HEK293 (cell line): ENCODE results near the gene ERAP2.
"Not testable (repeated sequence)": the region's sequence is repeated elsewhere in the genome, so short reads cannot be mapped to it uniquely, and the experiment has no call there.

Source experiments
- CTCF ChIA-PET: fragments of 350-600 bp; formaldehyde crosslinking; extraction: SDS; loops from one replicate; lab custom pipeline; 2021; ENCODE audit warnings: antibody characterized with exemption; lab: Yijun Ruan, JAX
- POLR2A ChIA-PET: fragments of 300-600 bp; formaldehyde crosslinking; extraction: SDS; loops from one replicate; lab custom pipeline; 2020; ENCODE audit warnings: antibody characterized with exemption, inconsistent platforms; lab: Yijun Ruan, JAX
- H3K27ac ChIP-seq: fragments of 200-500 bp; sonication (Bioruptor generic); 2 replicates; pipeline ENCODE4 v1.5.1; 2014; ENCODE audit warnings: low read depth, low read length, control low read depth, inconsistent platforms; ENCODE audit errors: extremely low read depth
- H3K36me3 ChIP-seq, 2 experiments: fragments of 200-500 bp in 1 of 2; sonication (Bioruptor generic) in 1 of 2; 1 replicate in 1 of 2; 2 replicates in 1 of 2; pipeline ENCODE4 v1.5.1; 2014 to 2017; ENCODE audit warnings: inconsistent platforms in 2 of 2, low read length in 2 of 2; ENCODE audit not compliant: control insufficient read depth in 2 of 2, insufficient read depth in 1 of 2
- H3K4me1 ChIP-seq: fragments of 200-500 bp; sonication (Bioruptor generic); 2 replicates; pipeline ENCODE4 v1.5.1; 2014; ENCODE audit warnings: mild to moderate bottlenecking, low read length, inconsistent platforms; ENCODE audit not compliant: control insufficient read depth, insufficient read depth
- H3K4me3 ChIP-seq: 2 replicates; pipeline ENCODE4 v1.5.1; 2011; ENCODE audit warnings: low read depth, mild to moderate bottlenecking, control low read depth, low read length, moderate library complexity
- H3K9me3 ChIP-seq: fragments of 200-500 bp; sonication (Bioruptor generic); 2 replicates; pipeline ENCODE4 v1.5.1; 2014; ENCODE audit warnings: low read depth, low read length, inconsistent platforms; ENCODE audit not compliant: control insufficient read depth, insufficient read depth
- INSM2 ChIP-seq: fragments of 450-650 bp; formaldehyde crosslinking; IDR thresholded peaks from 2 replicates; pipeline ENCODE4 v1.5.1; 2016; ENCODE audit warnings: missing biosample characterization, missing genetic modification characterization
- WT1 ChIP-seq: fragments of 450-650 bp; formaldehyde crosslinking; IDR thresholded peaks from 2 replicates; pipeline ENCODE4 v1.5.1; 2016; ENCODE audit warnings: missing biosample characterization, missing genetic modification characterization
- ZBTB10 ChIP-seq: fragments of 450-650 bp; formaldehyde crosslinking; IDR thresholded peaks from 2 replicates; pipeline ENCODE4 v1.5.1; 2016; ENCODE audit warnings: missing biosample characterization, missing genetic modification characterization
- ZBTB7A ChIP-seq: fragments of 450-650 bp; formaldehyde crosslinking; IDR thresholded peaks from 2 replicates; pipeline ENCODE4 v1.5.1; 2016; ENCODE audit warnings: low read depth, missing biosample characterization, missing genetic modification characterization
- ZFP69B ChIP-seq: fragments of 450-650 bp; formaldehyde crosslinking; IDR thresholded peaks from 2 replicates; pipeline ENCODE4 v1.5.1; 2016; ENCODE audit warnings: missing biosample characterization, missing genetic modification characterization
- ZNF114 ChIP-seq: fragments of 450-650 bp; formaldehyde crosslinking; IDR thresholded peaks from 2 replicates; pipeline ENCODE4 v1.5.0; 2017; ENCODE audit warnings: missing biosample characterization, missing genetic modification characterization
- ZNF121 ChIP-seq: fragments of 450-650 bp; formaldehyde crosslinking; IDR thresholded peaks from 2 replicates; pipeline ENCODE4 v1.5.1; 2016; ENCODE audit warnings: missing biosample characterization, missing genetic modification characterization
- ZNF132 ChIP-seq: fragments of 450-650 bp; formaldehyde crosslinking; IDR thresholded peaks from 2 replicates; pipeline ENCODE4 v1.5.1; 2017; ENCODE audit warnings: missing biosample characterization, missing genetic modification characterization, borderline replicate concordance
- ZNF148 ChIP-seq: fragments of 450-650 bp; formaldehyde crosslinking; IDR thresholded peaks from 2 replicates; pipeline ENCODE4 v1.5.0; 2017; ENCODE audit warnings: missing biosample characterization, missing genetic modification characterization, borderline replicate concordance
- ZNF184 ChIP-seq: fragments of 450-650 bp; IDR thresholded peaks from 2 replicates; pipeline ENCODE4 v1.5.1; 2018; ENCODE audit warnings: missing biosample characterization, mild to moderate bottlenecking, missing genetic modification characterization
- ZNF398 ChIP-seq: fragments of 450-650 bp; formaldehyde crosslinking; IDR thresholded peaks from 2 replicates; pipeline ENCODE4 v1.5.1; 2017; ENCODE audit warnings: missing biosample characterization, missing genetic modification characterization
- ZNF529 ChIP-seq: fragments of 450-650 bp; formaldehyde crosslinking; IDR thresholded peaks from 2 replicates; pipeline ENCODE4 v1.5.1; 2017; ENCODE audit warnings: missing genetic modification characterization, missing biosample characterization; ENCODE audit not compliant: insufficient replicate concordance
- ZNF571 ChIP-seq: fragments of 450-650 bp; formaldehyde crosslinking; IDR thresholded peaks from 2 replicates; pipeline ENCODE4 v1.5.0; 2017; ENCODE audit warnings: missing biosample characterization, missing genetic modification characterization
- ZNF623 ChIP-seq: fragments of 450-650 bp; formaldehyde crosslinking; IDR thresholded peaks from 2 replicates; pipeline ENCODE4 v1.5.1; 2016; ENCODE audit warnings: missing biosample characterization, missing genetic modification characterization
- ZNF660 ChIP-seq: fragments of 450-650 bp; IDR thresholded peaks from 2 replicates; pipeline ENCODE4 v1.5.1; 2018; ENCODE audit warnings: missing biosample characterization, mild to moderate bottlenecking, missing genetic modification characterization

Gene ERAP2

GRCh38 chr5:96930589-96930988 is 54.3 kb downstream of the ERAP2 start (continued):
- TF ChIP-seq ZNF398 (tag by site-specific recombination): no peak
- TF ChIP-seq ZNF529 (tag by site-specific recombination): no peak
- no peak for TF ChIP-seq ZNF184 (tag by site-specific recombination)
- TF ChIP-seq ZNF148 (tag by site-specific recombination): no peak
- TF ChIP-seq ZNF660 (tag by site-specific recombination): no peak

GRCh38 chr5:96931037-96931436 is 54.7 kb downstream of the ERAP2 start:
- H3K9me3 ChIP-seq, H3K27ac ChIP-seq, POLR2A ChIA-PET, H3K36me3 ChIP-seq, CTCF ChIA-PET, H3K4me3 ChIP-seq: not testable (repeated sequence)
- peaks cover 13% of the 10 kb centered on the region for H3K4me1 ChIP-seq
- TF ChIP-seq ZNF121 (tag by site-specific recombination): 0 out of 2 replicates have a peak, but pooled peaks have one; percentile 80

GRCh38 chr5:96931605-96932004 is 55.3 kb downstream of the ERAP2 start:
- no peak overlapping the region for H3K4me3 ChIP-seq
- ChIA-PET CTCF (interaction anchor here (1.0 to 1.2 kb wide), 2 partner anchors 63 to 232 kb away, joined by 4 read pairs; no protein-coding TSS in a partner anchor), POLR2A (interaction anchor here (0.6 kb wide), 1 partner anchor 137 kb away, joined by 3 read pairs; no protein-coding TSS in a partner anchor)
- no peak overlapping the region for H3K27ac ChIP-seq
- TF ChIP-seq ZNF132 (tag by site-specific recombination) (no peak), ZNF571 (tag by site-specific recombination) (no peak), ZFP69B (tag by site-specific recombination) (no peak), ZNF114 (tag by site-specific recombination) (no peak)
- H3K36me3 ChIP-seq: no peaks in the 10 kb centered on the region
- peaks cover 13% of the 10 kb centered on the region for H3K4me1 ChIP-seq
- H3K9me3 ChIP-seq: no peaks in the 10 kb centered on the region

- Histone ChIP-seq H3K4me3 (no peak overlapping the region), H3K27ac (no peak overlapping the region), H3K36me3 (no peaks in the 10 kb centered on the region), H3K9me3 (no peaks in the 10 kb centered on the region), H3K4me1 (peaks cover 13% of the 10 kb centered on the region)
- TF ChIP-seq ZBTB7A (tag by site-specific recombination) (no peak), ZBTB10 (no peak), INSM2 (no peak), WT1 (no peak), ZNF623 (tag by site-specific recombination) (no peak)
- ChIA-PET POLR2A (interaction anchor here (0.6 kb wide), 1 partner anchor 138 kb away, joined by 3 read pairs; no protein-coding TSS in a partner anchor), CTCF (interaction anchor here (1.0 to 1.2 kb wide), 2 partner anchors 63 to 232 kb away, joined by 4 read pairs; no protein-coding TSS in a partner anchor)
These were observed 55.7 kb downstream of the ERAP2 start for GRCh38 chr5:96932026-96932425.
